Neural progenitor cell (in vitro differentiated cells): ENCODE measurements around the gene TRIM47.

Experiments
- EZH2phosphoT487 ChIP-seq: fragments of 200-600 bp; sonication (generic); IDR thresholded peaks from 2 replicates; pipeline ENCODE4 v1.6.1; 2017; ENCODE audit warnings: antibody characterized with exemption
- TF ChIP-seq, protein P1 (sequence below): fragments of 200-600 bp; sonication (generic); IDR thresholded peaks from 2 replicates; pipeline ENCODE4 v1.5.1; 2017; ENCODE audit warnings: antibody characterized with exemption, mild to moderate bottlenecking

DNA sequence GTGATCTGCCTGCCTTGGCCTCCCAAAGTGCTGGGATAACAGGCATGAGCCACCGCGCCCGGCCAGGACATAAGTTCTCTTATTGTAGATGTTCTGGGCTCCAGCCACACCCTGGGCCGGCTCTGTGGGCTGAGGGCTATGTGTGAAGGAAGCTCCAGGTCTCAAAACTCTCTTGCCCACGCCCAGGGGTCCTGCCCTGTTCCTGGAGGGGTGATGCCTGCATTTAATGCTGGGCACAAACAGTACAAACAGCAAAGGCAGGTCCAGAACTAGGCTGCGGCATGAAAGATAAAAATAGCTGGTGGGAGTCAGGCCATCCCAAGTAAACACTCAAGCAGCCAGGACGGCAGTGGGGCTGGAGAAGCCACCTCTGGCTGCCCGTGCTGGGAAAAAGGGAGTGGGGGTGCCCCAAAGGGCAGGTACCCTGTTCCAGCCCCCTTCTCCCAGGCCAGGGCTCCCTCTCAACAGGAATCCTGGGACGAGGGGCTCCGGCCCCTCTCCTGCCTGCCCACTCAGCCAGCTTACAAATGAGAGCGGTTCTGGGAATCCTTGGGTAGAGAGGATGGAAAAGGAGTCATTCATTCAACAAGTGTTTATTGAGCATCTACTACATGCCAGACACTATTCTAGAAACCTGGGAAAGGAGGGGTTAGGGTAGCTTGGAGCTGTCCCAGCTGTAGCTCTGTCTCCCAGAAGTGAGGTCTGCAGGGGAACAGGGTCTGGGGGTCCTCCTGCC, 4.6 kb downstream of the TRIM47 start:
- TF ChIP-seq, protein P1, sequence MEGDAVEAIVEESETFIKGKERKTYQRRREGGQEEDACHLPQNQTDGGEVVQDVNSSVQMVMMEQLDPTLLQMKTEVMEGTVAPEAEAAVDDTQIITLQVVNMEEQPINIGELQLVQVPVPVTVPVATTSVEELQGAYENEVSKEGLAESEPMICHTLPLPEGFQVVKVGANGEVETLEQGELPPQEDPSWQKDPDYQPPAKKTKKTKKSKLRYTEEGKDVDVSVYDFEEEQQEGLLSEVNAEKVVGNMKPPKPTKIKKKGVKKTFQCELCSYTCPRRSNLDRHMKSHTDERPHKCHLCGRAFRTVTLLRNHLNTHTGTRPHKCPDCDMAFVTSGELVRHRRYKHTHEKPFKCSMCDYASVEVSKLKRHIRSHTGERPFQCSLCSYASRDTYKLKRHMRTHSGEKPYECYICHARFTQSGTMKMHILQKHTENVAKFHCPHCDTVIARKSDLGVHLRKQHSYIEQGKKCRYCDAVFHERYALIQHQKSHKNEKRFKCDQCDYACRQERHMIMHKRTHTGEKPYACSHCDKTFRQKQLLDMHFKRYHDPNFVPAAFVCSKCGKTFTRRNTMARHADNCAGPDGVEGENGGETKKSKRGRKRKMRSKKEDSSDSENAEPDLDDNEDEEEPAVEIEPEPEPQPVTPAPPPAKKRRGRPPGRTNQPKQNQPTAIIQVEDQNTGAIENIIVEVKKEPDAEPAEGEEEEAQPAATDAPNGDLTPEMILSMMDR: no peak
- TF ChIP-seq EZH2phosphoT487: no peak
